Renal cortex interstitium (tissue), 11 donors: ENCODE measurements around the gene CYP4V2. TPM values are rescaled to one million over a fixed set of nuclear protein-coding genes. Genes with fewer than 3 reads are reported as not detected.

Experiments used
- DNase-seq, 11 donors: peaks; one replicate each; pipeline ENCODE4 v3.0.0-alpha.2; 2013; ENCODE audit warnings: low read depth in 9 of 11, low spot score in 4 of 11; ENCODE audit errors: extremely low read depth in 1 of 11
- polyA plus RNA-seq, 3 donors: library from polyadenylated mRNA; unstranded; fragments of 120-200 nt; gene quantifications; one replicate each; pipeline ENCODE4 v1.2.1, GENCODE V29; 2013; ENCODE audit not compliant: insufficient read length in 3 of 3

The CYP4V2 gene
- polyA plus RNA-seq, 3 donors, result 20.5 to 26.6 (median 21.2) TPM

DNA sequence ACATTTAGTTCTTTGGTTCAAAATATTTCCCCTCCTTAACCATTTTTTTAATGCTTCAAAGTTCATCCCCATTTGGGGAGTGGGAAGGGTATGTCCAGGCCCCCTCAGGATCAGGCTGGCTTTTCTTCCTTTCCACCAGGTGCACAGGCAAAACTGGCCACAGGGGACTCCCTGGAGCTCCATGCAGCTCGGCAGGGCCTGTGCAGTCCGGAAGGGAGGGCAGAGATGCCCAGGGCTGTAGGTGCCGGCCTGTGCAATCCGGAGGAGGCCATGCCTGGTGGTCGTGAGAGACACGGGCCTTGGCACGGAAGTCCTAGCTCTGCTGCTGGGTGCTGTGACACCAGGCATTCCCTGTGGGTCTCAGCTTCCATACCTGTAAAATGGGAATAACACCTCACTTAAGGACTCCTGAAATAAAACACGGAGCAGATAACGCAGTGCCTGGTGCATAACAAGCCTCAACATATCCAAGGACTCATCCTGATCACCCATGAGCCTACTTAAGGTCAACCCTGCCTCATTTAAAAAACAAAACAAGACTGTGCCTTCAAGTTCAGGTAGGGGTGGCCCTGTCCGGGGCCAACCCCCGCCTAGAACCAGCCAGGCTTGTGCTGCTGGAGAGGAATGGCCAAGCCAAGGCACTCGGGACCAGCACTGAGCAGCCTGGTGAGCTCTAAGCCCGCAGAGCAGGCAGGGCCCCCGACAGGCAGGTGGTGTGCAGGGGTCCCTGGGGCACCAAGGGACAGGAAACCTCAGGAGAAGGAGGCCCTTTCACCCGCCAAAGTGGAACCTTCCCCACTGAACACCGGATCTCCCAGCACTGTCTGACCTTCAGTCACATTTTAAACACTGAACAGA lies 21.2 kb upstream of the CYP4V2 start:
- DNase-seq, result no peak

GRCh38 chr4:186170966-186171365 lies 20.4 kb upstream of the CYP4V2 start:
- DNase-seq, result no peak

- no peak for DNase-seq
Observed at GRCh38 chr4:186172546-186172945, 18.8 kb upstream of the CYP4V2 start.

GRCh38 chr4:186188107-186188506 lies 3.3 kb upstream of the CYP4V2 start:
- no peak for DNase-seq

- DNase-seq, result no peak
Observed at GRCh38 chr4:186189656-186190055, 1.7 kb upstream of the CYP4V2 start.

DNA sequence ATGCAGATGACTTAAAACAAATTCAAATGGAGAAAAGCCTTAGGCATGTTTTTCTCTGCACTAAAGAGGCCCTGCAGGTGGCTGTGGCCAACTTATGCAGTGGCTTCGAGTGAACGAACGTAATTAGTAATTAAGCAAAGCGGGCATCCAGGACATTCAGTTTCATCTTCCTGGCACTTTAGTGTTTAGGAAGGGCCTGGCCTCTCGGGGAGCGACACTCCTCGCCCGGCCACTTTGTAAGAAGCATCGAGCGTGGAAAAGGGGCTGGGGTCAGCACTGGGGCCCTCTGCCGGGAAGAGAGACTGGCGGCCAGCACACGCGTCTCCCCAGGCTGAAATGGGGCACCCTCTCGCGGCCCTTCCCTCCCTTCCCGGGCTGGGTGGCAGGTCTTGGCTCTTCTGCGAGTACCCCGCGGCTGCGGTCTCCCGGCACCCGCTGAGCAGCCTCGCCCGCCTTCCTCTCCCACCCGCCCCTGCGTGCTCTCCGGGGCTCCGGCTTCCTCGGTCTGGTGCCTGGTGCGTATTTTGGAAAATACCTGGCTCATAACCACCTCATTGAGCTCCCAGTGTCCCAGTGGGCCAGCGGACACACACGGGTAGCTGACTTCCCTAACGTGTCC lies 677 bp upstream of the CYP4V2 start:
- peak in 6 of 11 donors; percentile 25 to 41 (median 30) for DNase-seq

DNA sequence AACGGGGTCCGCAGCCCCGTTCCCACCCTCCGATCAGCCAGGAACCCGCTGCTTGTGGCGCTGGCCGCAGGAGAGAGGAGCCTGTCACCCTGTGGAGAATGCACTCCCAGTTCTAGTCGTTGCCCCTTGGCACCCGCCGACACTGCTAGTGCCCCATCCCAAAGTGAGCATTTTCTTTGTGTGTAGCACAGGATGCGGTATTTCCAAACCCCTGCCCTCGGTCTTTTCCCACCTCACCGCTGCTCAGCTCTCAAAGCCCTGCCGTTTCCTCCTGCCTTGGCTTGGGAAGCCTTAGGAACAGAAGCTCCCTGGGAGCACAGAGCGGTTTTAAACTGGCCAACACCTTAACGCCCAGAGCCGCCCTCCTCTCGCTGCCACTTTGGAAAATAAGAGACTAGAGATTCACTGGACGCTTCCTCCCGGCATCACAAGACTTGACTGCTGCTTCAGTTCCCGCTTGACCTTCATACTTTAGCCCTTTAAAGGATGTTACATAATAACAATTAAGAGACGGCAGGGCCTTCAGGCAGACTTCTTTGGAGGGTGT lies 772 bp downstream of the CYP4V2 start:
- DNase-seq, result peak in 6 of 11 donors; percentile 31 to 44 (median 40)

- DNase-seq, result no peak
Observed at GRCh38 chr4:186193851-186194250, 2.5 kb downstream of the CYP4V2 start.

GRCh38 chr4:186196063-186196462 lies 4.7 kb downstream of the CYP4V2 start:
- no peak for DNase-seq

DNA sequence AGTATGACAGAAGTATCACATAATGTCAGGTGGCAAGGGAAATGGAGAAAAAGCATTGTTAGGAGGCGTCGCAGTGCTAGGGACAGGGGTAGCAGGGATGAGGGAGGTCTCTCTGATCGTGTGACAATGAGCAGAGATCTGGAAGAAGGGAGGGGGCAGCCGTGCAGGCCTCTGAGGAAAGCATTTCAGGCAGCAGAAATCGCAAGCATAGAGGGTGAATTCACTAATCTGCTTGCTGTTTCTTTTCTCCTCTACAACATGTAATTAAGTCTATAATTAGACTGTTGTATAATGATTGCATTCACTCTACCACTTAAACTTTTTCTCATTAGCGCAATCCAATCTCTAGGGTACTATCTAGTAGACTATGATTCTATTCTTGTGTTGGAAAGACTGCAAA lies 9.1 kb downstream of the CYP4V2 start:
- DNase-seq, result no peak

DNA sequence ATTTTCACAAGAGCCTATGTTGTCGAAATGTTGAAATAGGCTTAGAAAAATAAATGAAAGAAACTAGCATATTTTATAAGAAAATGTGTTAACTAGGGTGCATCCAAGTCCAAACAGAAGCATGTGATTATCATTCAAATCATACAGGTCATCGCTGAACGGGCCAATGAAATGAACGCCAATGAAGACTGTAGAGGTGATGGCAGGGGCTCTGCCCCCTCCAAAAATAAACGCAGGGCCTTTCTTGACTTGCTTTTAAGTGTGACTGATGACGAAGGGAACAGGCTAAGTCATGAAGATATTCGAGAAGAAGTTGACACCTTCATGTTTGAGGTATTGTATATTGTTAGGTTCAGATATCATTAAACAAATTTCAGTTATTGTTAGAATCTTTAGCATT lies 9.6 kb downstream of the CYP4V2 start:
- DNase-seq, result no peak

- no peak for DNase-seq
Observed at GRCh38 chr4:186201535-186202230, 10.3 kb downstream of the CYP4V2 start.

DNA sequence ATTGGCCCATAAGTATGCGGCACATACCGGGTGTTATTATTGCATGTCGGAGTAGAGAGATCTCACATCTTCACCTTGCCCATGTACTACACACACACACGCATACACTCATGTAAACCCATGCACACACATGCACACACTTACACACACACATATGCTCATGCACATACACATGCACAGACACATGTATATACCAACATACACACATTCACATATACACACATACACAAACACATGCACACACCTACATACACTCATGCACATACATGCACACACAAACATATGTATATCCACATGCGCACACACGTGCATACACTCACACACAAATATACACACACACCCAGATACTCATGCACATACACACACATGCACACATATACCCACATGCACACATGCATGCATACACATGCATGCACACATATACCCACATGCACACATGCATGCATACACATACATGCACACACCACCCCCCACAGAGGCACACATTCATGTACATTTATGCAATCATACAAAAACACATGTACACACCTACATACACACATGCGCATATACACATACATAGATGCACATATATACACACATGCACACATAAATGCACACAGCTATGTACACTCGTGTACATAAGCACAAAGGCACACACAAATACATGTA lies 11.2 kb downstream of the CYP4V2 start:
- no peak for DNase-seq

DNA sequence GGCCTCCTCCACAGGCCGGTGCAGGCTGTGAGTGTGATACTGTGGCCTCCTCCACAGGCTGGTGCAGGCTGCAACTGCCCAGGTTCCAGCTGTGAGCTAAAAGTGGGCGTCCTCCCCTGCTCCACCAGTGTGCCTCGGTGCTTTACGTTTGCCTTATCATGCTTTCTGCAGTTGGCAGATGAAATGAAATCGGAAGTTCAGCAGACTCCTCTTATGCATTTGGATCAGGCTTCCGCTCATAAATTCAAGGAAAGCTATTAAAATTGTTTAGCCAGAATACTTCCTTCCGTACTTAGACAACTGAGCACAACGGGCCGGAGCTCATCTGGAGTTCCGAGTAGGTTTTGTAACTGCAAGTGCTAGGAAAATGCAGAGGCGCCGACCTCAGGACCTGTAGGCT lies 12.0 kb downstream of the CYP4V2 start:
- peak in 4 of 11 donors; percentile 19 to 45 (median 32) for DNase-seq

GRCh38 chr4:186204103-186204559 lies 12.8 kb downstream of the CYP4V2 start:
- DNase-seq, result peak in 1 of 11 donors; percentile 32

DNA sequence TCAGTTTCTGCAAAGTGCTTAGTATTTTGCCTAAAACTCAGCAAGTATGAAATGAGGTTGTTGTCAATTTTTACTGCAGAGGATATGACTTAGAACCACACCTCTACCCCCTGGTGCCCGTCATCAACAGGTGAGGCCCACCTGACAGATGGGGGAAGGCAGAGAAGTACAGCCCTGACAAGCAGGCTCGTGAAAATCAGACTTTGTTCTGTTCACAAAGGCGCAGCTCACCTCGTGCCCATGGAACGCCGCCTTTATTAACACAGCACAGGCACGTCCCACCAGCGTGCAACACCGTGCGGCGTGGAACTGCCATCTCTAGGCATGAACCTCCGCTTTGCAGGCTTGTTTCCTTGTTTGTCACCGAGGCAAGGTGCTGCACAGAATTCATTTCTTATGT lies 13.3 kb downstream of the CYP4V2 start:
- DNase-seq, result no peak

DNA sequence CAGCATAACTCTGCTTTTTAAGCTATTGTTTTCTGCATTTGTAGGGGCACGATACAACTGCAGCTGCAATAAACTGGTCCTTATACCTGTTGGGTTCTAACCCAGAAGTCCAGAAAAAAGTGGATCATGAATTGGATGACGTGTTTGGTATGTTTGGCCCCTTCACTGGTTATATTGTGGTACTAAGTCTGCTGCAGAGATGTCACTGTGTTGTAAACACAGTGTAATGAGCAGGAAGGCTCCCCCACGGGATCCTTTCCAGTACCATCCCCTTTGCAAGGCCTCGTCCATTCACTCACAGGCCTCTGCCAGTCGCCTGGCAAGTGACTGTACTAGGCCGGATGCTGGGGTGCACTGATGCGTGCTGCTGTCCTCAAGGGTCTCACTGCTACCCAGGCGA lies 13.8 kb downstream of the CYP4V2 start:
- no peak for DNase-seq

GRCh38 chr4:186216465-186217024 lies 25.2 kb downstream of the CYP4V2 start:
- DNase-seq, result no peak
